Caco-2 (cell line): ENCODE data around the gene ACO1. TPM values are rescaled to one million over a fixed set of nuclear protein-coding genes. Genes with fewer than 3 reads are reported as not detected.
A peak's percentile ranks its signal among the peaks of the same experiment; 100 is the strongest.

Experiments used
- BruUV-seq: library from RNA; stranded (reverse); fragments of 400-500 nt; replicated peaks from 2 replicates; lab custom pipeline; 2021; lab: Mats Ljungman, UMichigan
- CTCF ChIA-PET: fragments of 300-600 bp; sonication (Branson Sonifier 250); formaldehyde crosslinking; loops from one replicate; lab custom pipeline; 2022; ENCODE audit warnings: antibody characterized with exemption; lab: Charles Lee
- POLR2A ChIA-PET: fragments of 300-600 bp; sonication (Branson Sonifier 250); formaldehyde crosslinking; loops from one replicate; lab custom pipeline; 2022; ENCODE audit warnings: antibody characterized with exemption; lab: Charles Lee
- DNase-seq, 2 experiments: peaks; one replicate each; pipeline versions ENCODE4 v3.0.0 to v3.0.0-alpha.2; 2020 to 2022
- H3K27me3 ChIP-seq: replicated peaks from 2 replicates; pipeline ENCODE4 v1.6.0; 2011; ENCODE audit warnings: low read length; ENCODE audit not compliant: control insufficient read depth, insufficient read depth
- H3K36me3 ChIP-seq: 2 replicates; pipeline ENCODE4 v1.5.1; 2011; ENCODE audit warnings: low read length; ENCODE audit not compliant: control insufficient read depth, insufficient read depth
- H3K4me1 ChIP-seq: fragments of 250-450 bp; sonication (Bioruptor Pico); 2 replicates; pipeline ENCODE4 v1.5.1; 2020; ENCODE audit warnings: mild to moderate bottlenecking
- H3K4me3 ChIP-seq: 2 replicates; pipeline ENCODE4 v1.5.1; 2011; ENCODE audit warnings: low read depth, mild to moderate bottlenecking, control low read depth, low read length
- H3K9me3 ChIP-seq: fragments of 250-450 bp; sonication (Bioruptor Pico); 2 replicates; pipeline ENCODE4 v1.5.1; 2020; ENCODE audit warnings: mild to moderate bottlenecking, moderate library complexity
- H3K27ac Mint-ChIP-seq: one replicate; pipeline ENCODE4 v1.8.0; 2022; ENCODE audit warnings: mixed read lengths; ENCODE audit not compliant: unreplicated experiment
- H3K27me3 Mint-ChIP-seq: one replicate; pipeline ENCODE4 v1.8.0; 2022; ENCODE audit warnings: mixed read lengths; ENCODE audit not compliant: insufficient read depth, unreplicated experiment
- H3K36me3 Mint-ChIP-seq: one replicate; pipeline ENCODE4 v1.8.0; 2022; ENCODE audit warnings: mild to moderate bottlenecking, mixed read lengths; ENCODE audit not compliant: insufficient read depth, unreplicated experiment
- H3K4me1 Mint-ChIP-seq: one replicate; pipeline ENCODE4 v1.8.0; 2022; ENCODE audit warnings: low read depth, mixed read lengths; ENCODE audit not compliant: unreplicated experiment
- H3K4me3 Mint-ChIP-seq: one replicate; pipeline ENCODE4 v1.8.0; 2022; ENCODE audit warnings: mild to moderate bottlenecking, moderate library complexity, mixed read lengths; ENCODE audit not compliant: unreplicated experiment
- H3K9me3 Mint-ChIP-seq: one replicate; pipeline ENCODE4 v1.8.0; 2022; ENCODE audit warnings: mixed read lengths; ENCODE audit not compliant: unreplicated experiment
- intact Hi-C: fragments of 100-400 bp; cut with micrococcal nuclease; formaldehyde crosslinking; loops from one replicate; pipeline ENCODE4 v1.10.0; 2022; ENCODE audit not compliant: unreplicated experiment
- total RNA-seq: library from RNA; stranded (reverse); gene quantifications from 2 replicates; pipeline ENCODE4 v1.2.3, GENCODE V29; 2022
- TF ChIP-seq, protein P1 (sequence below), 2 experiments: fragments of 200-600 bp in 1 of 2; IDR thresholded peaks; 1 replicate in 1 of 2; 2 replicates in 1 of 2; pipeline versions ENCODE4 v1.5.1 to v1.8.0; 2011 to 2022; ENCODE audit warnings: antibody characterized with exemption in 1 of 2, control low read depth in 1 of 2, inconsistent platforms in 1 of 2, low read depth in 1 of 2, low read length in 1 of 2, mild to moderate bottlenecking in 1 of 2, moderate library complexity in 1 of 2; ENCODE audit not compliant: insufficient read depth in 1 of 2, severe bottlenecking in 1 of 2, unreplicated experiment in 1 of 2

ACO1 gene
- total RNA-seq, 1 experiment from 2014 or later, result 54.7 TPM

DNA sequence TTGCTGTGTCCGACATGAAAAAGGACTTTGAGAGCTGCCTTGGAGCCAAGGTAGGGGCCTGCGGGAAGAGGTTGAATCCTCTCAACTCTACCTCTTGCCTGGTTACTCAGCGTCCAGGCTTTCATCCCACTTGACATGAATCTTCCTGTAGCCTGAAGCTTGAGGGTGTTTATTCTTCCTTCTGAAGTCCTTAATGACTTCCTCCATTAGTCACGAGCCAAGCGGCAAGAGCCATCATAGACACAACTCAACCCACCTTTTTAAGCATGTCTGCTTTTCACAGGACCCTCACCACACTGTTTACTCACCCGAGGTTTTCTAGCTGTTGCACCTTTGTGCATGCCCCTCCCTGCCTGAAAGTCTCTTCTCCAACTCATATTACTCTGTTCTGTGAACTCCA lies 40.2 kb downstream of the ACO1 start:
- Mint-ChIP-seq H3K27ac (peak overlapping the region; percentile 59), H3K4me3 (no peak overlapping the region), H3K4me1 (no peaks in the 10 kb centered on the region), H3K27me3 (no peaks in the 10 kb centered on the region), H3K9me3 (no peaks in the 10 kb centered on the region), H3K36me3 (peaks cover 37% of the 10 kb centered on the region)
- BruUV-seq, result no TSS peak
- Histone ChIP-seq H3K27me3 (no peaks in the 10 kb centered on the region), H3K9me3 (no peaks in the 10 kb centered on the region), H3K36me3 (no peaks in the 10 kb centered on the region), H3K4me3 (no peak overlapping the region), H3K4me1 (peaks cover 24% of the 10 kb centered on the region)
- ChIA-PET CTCF (no interaction called here), POLR2A (no interaction called here)
- TF ChIP-seq, protein P1, sequence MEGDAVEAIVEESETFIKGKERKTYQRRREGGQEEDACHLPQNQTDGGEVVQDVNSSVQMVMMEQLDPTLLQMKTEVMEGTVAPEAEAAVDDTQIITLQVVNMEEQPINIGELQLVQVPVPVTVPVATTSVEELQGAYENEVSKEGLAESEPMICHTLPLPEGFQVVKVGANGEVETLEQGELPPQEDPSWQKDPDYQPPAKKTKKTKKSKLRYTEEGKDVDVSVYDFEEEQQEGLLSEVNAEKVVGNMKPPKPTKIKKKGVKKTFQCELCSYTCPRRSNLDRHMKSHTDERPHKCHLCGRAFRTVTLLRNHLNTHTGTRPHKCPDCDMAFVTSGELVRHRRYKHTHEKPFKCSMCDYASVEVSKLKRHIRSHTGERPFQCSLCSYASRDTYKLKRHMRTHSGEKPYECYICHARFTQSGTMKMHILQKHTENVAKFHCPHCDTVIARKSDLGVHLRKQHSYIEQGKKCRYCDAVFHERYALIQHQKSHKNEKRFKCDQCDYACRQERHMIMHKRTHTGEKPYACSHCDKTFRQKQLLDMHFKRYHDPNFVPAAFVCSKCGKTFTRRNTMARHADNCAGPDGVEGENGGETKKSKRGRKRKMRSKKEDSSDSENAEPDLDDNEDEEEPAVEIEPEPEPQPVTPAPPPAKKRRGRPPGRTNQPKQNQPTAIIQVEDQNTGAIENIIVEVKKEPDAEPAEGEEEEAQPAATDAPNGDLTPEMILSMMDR (IDR thresholded peaks at IDR 0.05; ENCODE audit: insufficient read depth in 1 of 2, low read depth in 1 of 2, low read length in 1 of 2, severe bottlenecking in 1 of 2, unreplicated experiment in 1 of 2), result no peak
- intact Hi-C loops, result no loop called here
- DNase-seq, result no peak

DNA sequence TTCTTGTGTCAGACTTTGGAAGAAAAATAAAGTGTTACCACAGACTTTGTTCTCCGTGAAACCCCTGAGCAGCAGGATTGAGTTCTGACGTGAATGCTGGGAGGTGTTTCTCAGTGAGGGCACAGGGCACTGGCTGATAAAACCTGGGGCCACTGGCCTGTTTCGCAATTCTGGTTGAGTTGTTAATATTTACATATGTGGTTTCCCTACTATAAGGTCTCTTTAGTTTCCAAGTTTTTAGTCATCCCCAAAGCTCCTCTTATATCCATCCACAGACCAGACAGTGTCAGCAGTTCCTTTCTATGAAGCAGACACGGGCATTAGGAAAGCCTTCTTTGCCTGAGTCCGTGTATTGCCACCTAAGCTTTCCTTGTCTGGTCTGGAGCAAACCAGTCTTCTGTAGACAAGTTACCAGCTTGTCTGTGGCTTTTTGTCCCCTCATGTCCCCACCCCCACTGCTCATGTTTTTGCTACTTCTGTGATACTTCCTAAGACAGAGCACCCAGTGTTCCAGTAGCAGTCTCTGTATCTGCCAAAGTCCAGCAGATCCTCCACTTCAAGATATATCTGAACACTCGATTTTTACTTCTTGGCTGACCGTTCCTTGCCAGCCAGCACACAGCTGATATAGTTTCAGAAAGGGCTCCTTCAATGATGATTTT lies 42.0 kb downstream of the ACO1 start:
- peak; percentile 56 to 76 for DNase-seq
- TF ChIP-seq, protein P1 (IDR thresholded peaks at IDR 0.05; ENCODE audit: insufficient read depth in 1 of 2, low read depth in 1 of 2, low read length in 1 of 2, severe bottlenecking in 1 of 2, unreplicated experiment in 1 of 2), result no peak
- CTCF ChIA-PET, result interaction anchor here (0.8 to 2.4 kb wide), 4 partner anchors 42 to 100 kb away, joined by 3 to 10 read pairs (median 4); partner anchors contain the start of genes ACO1 and RIGI
- POLR2A ChIA-PET, result interaction anchor here (1.3 kb wide), 1 partner anchor 42 kb away, joined by 5 read pairs; the partner anchor contains the start of gene ACO1
- no peak overlapping the region for H3K4me3 Mint-ChIP-seq
- no peak overlapping the region for H3K4me3 ChIP-seq
- no peaks in the 10 kb centered on the region for H3K36me3 ChIP-seq
- H3K36me3 Mint-ChIP-seq, result peaks cover 39% of the 10 kb centered on the region
- no peaks in the 10 kb centered on the region for H3K9me3 Mint-ChIP-seq
- no peaks in the 10 kb centered on the region for H3K27me3 Mint-ChIP-seq
- peak overlapping the region; percentile 59 for H3K27ac Mint-ChIP-seq
- peaks cover 24% of the 10 kb centered on the region for H3K4me1 ChIP-seq
- H3K27me3 ChIP-seq, result no peaks in the 10 kb centered on the region
- no peaks in the 10 kb centered on the region for H3K4me1 Mint-ChIP-seq
- H3K9me3 ChIP-seq, result no peaks in the 10 kb centered on the region
- no TSS peak for BruUV-seq
- intact Hi-C loops, result loop anchor here (1.0 to 2.0 kb wide), 5 partner anchors 30 to 146 kb away; partner anchors contain the start of genes ACO1, NDUFB6 and RIGI

DNA sequence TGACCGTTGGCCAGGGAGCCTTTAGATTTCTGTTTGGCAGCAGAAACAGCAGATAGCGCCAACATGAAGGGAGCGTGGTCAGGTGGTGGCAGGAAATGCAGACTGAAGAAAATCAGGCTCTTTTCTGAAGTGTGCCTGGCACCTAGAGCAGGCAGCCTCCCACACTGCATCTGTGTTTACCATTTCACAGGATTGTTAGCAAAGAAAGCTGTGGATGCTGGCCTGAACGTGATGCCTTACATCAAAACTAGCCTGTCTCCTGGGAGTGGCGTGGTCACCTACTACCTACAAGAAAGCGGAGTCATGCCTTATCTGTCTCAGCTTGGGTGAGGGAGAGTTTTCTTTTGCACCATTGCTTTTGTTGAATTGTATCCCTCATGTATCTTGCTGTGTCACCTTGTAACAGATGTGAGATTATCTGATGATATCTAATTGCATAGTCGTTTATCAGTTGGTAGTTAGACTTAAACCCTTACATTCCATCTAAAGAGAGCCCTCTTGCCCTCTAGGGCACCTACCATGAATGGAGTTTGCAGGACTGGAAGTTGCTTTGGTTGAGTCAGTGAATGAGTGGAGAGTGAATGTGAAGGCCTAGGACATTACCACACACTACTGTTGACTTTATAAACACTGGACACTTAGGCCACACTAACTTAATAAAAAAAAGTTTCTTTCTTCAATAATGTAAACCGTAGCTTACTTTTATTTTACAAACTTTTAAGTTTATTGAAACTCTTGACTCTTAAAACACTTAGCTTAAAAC lies 42.8 kb downstream of the ACO1 start:
- H3K4me1 Mint-ChIP-seq, result peaks cover 6% of the 10 kb centered on the region
- BruUV-seq, result no TSS peak
- TF ChIP-seq, protein P1 (IDR thresholded peaks at IDR 0.05; ENCODE audit: insufficient read depth in 1 of 2, low read depth in 1 of 2, low read length in 1 of 2, severe bottlenecking in 1 of 2, unreplicated experiment in 1 of 2), result no peak
- ChIA-PET POLR2A (interaction anchor here (1.3 kb wide), 1 partner anchor 43 kb away, joined by 5 read pairs; the partner anchor contains the start of gene ACO1), CTCF (interaction anchor here (0.6 to 2.4 kb wide), 3 partner anchors 43 to 99 kb away, joined by 3 to 10 read pairs (median 5); partner anchors contain the start of gene ACO1)
- Histone ChIP-seq H3K36me3 (peaks cover under 1% of the 10 kb centered on the region; the same call in 1 of the 2 replicates), H3K27me3 (no peaks in the 10 kb centered on the region), H3K4me1 (peaks cover 24% of the 10 kb centered on the region), H3K9me3 (no peaks in the 10 kb centered on the region), H3K4me3 (no peak overlapping the region)
- peaks cover 44% of the 10 kb centered on the region for H3K36me3 Mint-ChIP-seq
- no peak overlapping the region for H3K4me3 Mint-ChIP-seq
- no peaks in the 10 kb centered on the region for H3K27me3 Mint-ChIP-seq
- H3K9me3 Mint-ChIP-seq, result no peaks in the 10 kb centered on the region
- DNase-seq, result peak in 1 of 2 experiments; percentile 2
- intact Hi-C loops, result loop anchor here (2.0 kb wide), 2 partner anchors 30 to 146 kb away; partner anchors contain the start of gene NDUFB6
- H3K27ac Mint-ChIP-seq, result no peak overlapping the region
